GM19467 (cell line): ENCODE data around the gene DOHH.

Experiments
- ATAC-seq: cut with Tn5 transposase; IDR thresholded peaks from one replicate; pipeline ENCODE4 v1.9.1; 2021; ENCODE audit warnings: mild to moderate bottlenecking, moderate library complexity; ENCODE audit not compliant: unreplicated experiment

DOHH gene

DNA sequence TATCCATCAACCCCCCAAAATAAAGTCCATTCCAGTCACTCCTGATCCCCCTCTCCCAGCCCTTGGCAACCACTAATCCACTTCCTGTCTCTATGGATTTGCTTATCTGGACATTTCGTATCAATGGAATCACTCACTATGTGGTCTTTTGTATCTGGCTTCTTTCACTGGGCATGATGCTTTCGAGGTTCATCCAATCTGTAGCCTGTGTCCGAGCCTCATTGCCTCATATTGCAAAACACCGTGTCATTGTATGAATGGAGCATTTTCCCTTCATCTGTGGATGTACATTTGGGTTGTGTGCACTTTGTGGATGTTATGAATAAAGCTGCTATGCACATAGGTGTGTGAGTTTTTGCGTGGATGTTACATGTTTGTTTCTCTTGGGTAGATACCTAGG, 4.3 kb upstream of the DOHH start:
- no peak for ATAC-seq

DNA sequence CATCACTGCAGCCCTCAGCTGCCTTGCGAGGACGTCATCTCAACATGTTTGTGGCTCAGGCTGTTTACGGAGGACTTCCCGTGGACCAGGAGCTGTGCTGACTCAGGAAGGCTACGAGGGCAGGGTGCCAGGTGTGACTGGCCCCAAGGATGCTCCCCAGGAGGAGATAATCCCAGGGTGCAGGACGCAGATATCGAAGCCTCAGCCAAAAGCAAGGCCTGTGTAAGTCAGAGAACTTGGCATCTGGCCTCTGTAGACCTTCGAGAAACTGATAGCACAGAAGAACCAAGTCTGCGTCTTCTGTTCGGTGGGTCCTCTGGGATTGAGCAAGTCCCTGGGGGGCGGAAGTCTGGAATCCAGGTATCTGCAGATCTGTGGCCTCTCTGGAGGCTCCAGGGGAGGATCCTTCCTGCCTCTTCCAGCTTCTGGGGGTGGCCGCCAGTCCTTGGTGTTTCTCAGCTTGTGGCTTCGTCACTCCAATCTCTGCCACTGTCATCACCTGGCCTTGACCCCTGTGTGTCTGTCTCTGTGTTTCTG, 2.6 kb upstream of the DOHH start:
- no peak for ATAC-seq

DNA sequence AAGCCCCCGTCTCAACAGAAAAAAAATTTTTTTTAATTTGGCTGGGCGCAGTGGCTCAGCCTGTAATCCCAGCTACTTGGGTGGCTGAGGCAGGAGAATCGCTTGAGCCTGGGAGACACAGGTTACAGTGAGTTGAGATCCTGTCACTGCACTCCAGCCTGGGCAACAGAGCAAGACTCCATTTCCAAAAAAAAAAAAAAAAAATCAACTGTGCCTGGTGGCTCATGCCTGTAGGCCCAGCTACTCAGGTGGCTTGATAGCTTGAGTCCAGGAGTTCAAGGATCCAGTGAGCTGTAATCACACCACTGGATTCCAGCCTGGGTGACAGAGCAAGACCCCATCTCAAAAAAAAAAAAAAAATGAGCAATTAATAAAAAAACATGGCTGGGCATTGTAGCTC, 1.3 kb upstream of the DOHH start:
- ATAC-seq: no peak

DNA sequence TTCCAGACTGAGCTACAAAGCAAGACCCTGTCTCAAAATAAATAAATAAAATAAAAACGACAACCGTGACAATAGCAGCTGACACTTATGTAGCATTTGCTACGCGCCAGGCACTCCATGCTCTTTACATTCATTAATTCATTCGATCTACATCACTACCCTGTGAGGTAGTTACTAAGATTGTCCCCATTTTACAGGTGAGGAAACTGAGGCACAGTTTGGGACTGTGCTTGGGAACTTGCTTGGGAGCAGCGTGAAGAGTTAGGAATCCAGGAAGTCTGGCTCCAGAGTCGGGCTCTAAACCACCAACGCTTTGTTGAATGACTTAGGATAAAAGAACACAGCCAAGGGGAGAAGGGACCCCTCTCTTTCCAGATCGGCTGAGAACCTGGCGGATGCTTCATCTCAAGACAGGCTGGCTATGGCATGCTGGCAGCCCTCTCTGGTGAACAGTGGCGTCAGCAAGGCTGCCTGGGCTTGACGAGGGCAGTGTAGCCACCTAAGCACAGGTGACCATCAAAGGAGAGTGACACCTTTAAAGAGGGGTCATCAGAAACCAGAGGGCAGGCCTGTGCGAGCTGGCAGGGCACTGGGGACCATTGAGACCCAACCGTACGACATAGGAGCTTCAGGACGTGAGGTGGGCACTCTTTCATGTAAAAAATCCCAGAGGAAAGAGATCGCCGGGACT, 591 bp downstream of the DOHH start:
- no peak for ATAC-seq

DNA sequence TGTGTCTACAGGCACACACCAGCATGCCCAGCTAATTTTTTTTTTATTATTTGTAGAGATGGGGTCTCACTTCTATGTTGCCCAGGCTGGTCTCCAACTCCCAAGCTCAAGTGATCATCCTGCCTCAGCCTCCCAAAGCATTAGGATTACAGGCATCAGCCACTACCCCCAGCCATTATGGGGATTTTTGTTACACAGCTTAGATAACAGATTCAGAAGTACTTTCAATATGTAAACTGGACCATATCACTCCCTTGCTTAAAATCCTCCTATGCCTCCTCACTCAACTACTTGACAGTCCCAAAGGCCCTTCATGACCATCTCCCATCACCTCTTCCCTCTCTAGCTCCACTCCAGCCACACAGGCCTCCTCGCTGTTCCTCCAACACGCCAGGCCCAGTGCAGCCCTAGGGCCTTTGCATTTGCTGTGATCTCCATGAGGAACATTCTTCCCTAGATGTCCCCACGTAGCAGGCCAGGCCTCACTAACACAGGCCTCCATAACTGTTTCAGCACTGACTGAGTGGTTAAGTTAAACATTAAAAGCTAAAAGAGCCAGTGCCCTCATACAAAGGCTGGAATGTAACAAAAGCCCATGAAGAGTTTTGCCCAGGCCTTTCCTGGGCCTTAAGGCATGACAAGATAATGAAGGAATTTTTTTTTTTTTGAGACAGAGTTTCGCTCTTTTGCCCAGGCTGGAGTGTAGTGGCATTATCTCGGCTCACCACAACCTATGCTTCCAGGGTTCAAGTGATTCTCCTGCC, 2.5 kb downstream of the DOHH start:
- no peak for ATAC-seq

DNA sequence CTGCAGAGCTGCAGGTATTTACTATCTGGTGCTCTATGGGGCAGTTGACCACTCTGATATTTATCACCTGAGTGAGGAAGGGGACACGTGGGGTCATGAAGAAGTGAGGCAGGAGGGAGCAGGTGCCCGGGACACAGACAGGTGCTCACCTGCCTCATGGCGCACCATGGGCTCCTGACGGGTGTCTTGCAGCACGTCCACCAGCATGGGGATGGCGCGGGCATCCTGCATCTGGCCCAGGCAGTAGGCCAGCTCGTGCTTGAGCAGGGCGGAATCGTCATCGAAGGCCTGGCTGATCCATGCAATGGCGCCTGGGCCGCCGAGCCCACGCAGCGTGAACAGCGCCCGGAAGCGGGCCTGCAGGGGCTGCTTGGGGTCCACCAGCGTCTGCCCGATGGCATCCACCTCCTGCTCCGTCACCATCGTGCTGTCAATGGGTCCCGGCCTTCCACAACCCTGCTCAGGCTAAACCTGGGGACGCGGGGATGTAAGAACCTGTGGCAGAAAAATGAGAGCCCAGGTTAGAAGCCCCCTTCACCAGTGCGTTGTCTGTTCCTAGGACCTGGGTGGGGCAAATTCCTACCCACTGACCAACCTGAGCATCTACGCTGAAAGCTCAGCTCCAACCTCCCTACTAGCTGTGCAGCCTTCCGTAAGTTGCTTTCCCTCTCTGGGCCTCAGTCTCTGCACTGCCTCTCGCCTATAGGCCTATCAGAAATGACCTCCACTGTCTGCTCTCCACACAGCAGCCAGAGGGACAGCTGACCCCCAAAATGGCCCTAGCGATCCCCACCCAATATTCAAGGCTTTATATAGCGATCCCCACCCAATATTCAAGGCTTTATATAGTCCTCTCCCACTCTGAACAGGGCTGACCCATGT, 3.8 kb downstream of the DOHH start:
- no peak for ATAC-seq

DNA sequence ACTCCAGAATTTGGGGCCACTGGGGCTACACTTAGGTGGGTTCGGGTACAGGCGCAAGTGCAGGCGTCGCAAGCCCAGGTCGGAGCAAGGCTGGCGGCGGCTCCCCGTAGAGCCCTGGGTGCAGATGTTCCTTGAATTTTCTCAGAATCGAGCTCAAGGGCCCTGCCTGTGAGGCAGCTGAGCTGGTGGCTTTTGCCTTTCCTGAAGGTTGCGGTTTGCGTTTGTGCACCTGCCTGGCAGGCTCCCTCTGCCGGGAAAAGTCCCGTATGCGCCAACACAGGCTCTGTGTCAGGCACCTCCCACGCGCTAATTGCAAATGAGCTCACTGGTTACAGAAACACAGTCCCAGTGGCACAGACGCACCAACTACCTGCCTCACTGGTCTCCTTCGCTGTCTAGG, 5.9 kb downstream of the DOHH start:
- ATAC-seq: no peak

DNA sequence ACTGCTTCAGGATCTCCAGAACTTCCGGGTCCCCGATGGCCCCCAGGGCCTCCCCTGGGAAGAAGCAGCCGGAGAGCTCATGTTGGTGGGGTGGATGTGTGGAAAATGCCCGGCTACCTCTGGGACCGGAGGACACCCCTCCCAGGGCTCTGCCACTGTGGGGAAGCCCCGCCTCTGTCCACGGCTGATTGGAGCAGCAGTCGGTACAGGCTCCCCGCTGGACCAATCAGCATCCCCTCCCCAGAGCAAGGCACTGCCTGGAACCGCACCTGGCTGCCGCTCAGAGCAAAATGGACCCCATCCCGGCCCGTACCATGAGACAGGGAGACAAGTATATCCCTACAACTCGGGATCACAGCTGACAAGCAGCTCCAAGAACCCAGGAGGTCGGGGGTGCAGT, 6.4 kb downstream of the DOHH start:
- no peak for ATAC-seq

DNA sequence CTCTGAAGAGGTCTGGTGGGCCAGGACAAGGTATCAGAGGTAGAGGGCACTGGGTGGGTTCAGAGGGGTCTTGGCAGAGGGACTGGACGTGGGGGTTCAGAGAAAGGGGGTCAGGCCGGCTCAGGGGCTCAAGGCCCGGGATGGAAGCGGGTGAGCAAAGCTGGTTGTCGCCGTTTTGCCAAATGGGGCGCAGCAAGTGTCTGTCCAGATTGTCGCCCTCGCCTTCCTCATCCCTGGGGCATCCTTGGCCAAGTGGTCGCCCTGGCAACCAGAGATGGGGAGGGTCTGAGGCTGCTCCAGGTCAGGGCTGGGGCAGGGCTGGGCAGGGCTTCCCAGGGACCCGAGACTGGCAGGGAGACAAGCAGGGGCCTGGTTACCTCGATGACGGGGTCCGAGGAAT, 6.8 kb downstream of the DOHH start:
- no peak for ATAC-seq

DNA sequence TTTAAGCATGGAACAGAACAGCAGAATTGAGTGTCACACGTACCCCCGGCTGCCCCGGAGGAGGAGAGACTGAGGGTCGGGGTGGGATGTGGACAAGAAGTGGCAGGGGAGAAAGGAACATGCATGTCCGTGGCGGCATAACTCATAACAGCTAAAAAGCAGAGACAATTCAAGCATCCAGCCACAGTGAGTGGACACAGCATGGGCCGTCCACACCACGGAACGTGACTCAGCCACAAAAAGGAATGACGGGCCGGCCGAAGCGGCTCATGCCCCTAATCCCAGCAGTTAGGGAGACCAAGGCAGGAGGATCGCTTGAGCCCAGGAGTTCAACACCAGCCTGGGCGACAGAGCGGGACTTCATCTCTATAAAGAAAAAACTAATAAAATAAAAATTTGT, 7.6 kb downstream of the DOHH start:
- ATAC-seq: no peak

DNA sequence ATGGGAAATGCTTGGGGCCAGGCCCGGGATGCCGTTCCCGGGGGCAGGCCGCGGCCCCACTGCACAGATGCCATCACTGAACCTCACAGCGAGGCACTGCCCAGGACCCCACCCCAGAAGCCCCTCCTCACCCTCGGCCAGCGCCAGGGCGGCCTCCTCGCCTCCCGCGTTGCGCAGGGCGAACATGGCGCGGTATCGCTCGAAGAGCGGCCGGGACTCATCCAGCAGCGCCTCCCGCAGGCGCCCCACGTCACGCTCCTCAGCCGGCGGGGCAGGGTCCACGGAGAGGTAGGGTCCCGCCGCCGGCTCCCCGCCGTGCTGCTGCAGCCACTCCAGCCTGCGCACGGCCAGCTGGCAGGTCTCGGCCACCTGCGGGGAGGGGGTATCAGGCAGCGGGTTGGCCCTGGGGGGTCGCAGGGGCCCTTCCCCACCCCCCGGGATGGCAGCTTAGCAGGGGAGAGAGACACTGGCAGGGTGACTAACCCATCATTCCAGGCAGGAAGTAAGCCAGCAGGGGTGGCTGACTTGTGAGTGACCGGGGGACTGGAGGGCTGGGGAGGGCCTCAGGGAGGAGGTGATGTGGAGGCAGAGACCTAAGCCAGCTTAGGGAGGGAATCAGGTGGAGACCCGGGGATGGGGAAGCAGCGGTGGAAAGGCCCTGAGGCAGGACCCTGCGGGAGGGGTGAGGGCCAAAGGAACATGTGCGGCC, 8.2 kb downstream of the DOHH start:
- no peak for ATAC-seq

DNA sequence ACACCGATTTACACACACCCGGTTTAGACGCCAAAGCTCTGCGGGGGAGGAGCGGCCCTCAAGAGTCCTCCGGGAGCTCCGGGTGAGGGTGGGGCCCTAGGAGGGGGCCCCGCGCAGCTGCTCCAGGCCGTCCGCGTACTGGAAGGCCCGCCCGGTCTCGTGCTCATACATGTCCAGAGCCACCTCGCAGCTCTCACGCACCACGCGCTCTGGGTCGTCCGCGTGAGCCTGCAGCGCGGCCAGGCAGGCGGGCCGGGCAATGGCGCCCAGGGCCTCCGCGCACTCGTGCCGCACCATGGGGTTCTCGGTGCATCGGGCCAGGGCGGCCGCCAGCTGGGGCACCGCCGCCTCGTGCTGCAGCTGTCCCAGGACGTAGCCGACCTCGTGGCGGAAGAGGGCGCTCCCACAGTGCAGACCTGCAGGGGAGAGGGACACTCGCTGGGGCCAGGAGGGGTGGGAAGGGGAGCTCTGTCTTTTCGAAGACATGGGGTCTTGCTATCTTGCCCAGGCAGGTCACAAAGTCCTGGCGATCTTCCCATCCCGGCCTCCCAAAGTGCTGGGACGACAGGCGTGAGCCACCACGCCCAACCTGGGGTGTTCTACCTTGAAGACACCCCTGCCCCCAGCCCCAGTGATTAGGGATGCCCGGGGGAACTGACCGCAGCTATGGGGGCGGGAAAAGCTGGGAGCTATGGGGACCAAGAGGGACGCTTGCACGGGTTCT, 8.9 kb downstream of the DOHH start:
- no peak for ATAC-seq

DNA sequence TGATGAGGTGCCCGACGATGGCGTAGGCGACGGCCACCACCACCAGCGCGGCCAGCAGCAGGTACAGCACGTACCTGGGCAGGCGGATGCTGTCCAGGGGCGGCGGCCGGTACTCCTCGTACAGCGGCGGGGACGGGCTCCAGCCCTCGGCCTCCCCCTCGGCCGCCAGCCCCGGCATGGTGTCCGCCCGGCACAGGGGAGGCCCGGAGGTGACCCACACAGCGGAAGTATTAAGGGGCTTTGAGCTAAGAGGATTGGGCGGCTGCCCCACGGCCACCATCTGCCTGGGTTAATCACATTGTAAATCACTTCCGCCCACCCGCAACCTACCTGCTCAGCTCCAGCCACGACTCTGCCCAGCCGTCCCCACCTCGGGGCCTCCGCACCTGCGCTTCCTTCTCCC, 17.2 kb downstream of the DOHH start, which contains the start of gene SMIM44:
TSS of gene SMIM44 (minus strand) at position 216 of the 403 bp plus-strand sequence. CDS start at position 178, 38 bp downstream.
- no peak for ATAC-seq

DNA sequence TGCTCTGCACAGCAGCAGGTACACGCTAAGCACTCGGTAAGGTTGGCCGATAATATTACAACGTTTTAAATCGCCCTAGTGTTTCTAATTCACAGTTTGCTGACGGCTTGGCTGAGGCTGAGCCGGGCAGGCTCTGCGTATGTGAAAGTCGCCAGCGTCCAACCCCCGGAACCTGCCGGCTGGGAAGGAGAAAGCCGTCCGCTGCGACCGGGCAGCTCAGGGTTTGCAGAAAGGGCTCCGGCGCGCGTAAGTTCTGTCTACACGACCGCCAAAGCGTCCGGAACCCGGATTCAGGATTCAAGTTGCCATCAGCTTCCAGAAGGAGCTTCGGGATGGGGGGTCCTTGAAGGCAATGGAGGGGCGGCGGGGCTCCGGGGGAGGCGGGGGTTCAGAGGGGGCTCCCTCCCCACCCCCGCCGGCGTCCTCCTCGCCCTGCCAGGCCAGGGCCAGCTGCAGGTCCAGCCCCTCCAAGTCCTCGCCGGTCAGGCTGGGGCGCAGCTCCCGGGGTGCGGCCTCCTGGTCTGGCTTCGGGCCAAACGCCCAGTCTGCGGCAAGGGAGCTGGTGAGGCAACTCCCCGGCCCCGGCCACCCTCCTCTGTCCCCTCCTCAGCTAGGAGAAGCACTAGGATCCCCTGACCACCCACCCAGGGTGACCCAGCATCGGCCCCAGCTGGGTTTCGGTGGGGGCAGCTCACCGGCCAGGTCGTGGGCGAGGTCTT, 17.8 kb downstream of the DOHH start:
- ATAC-seq: no peak

DNA sequence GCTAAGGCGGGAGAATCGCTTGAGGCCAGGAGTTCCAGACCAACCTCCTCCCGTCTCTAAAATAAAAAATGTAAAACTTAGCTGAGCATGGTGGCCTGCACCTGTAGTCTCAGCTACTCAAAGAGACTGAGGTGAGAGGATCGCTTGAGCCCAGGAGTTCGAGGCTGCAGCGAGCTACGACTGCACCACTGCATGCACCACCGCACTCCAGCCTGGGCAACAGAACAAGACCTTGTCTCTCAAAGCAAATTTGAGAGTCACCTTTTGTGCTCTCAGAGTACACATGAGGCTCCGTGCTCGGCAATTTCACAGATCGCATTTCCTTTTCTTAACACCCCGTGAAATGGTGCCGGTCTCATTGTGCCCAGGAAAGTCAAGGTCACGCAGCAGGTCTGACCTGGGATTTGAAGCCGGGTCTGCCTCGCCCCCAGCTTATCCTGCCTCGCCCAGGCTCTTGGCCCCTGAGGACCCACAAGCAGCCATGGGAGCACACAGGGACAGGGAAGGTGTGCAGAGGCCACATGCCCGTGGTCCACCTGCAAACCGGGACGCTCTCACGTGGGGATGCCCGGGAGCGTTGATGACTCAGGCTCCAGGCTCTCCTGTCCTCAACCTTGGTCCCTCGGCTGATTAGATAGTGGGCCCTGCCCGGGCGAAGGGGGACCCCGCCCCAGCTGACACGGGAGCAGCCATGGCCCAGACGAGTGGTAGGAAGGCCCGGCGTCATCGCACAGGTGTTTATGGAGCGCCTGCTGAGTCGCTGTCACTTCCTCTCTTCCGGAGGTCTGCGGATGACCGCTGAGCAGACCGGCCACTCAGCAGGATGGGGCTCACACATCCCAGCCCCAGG, 19.0 kb downstream of the DOHH start:
- ATAC-seq: no peak

DNA sequence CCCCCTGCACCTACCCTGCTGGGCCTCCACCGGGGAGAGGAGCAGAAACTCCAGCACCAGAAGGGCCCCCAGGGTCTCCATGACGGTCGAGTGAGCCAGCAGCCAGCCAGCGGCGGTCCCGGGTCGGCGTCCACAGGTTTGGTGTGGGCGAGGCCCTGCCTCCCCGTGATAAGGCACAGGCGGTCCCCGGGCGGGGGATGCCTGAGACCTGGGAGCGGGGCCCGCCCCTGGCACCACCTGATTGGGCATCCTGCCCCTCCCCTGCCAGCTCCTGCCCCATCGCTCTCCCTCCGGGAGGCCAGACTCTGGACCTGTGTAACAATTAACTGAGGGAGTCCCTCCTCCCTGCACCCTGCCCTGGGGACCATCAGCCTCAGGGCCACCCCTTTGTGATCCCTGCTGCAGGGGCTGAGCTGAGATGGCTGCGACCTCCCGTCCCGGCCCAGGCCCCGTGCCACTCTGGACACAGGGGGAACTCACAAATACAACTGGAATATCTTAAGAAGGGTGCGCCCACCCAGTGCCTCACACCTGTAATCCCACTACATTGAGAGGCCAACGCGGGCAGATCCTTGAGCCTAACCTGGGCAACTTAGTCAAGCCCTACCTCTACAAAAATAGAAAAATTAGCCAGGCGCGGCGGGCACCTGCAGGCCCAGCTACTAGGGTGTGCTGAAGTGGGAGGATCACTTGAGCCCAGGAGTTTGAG, 19.9 kb downstream of the DOHH start, which contains the start of gene SMIM24:
TSS of gene SMIM24 (minus strand) at position 143 of the 709 bp plus-strand sequence. CDS start at position 81, 62 bp downstream.
- no peak for ATAC-seq

DNA sequence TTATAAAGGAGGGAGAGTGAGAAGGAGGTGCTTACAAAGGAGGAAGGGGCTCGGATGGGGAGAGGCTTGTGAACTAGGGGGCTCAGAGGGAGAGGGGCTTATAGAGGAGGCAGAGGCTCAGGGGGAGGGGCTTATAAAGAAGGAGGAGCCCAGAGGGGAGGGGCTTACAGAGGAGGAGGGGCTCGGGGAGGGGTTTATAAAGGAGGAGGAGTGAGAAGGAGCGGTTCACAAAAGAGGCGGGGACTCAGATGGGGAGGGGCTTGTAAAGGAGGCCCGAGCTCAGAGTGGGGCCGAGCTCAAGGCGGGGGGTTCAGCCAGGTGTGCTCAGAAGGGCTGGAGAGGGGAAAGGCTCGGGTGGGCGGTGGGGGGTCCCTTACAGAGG, 20.6 kb downstream of the DOHH start:
- no peak for ATAC-seq
